ENCODE results near the gene HSP90B1.

HSP90B1 gene

GRCh38 chr12:103986829-103987228 is 56.6 kb downstream of the HSP90B1 start:
- H3K27ac ChIP-seq (ENCODE audit: low read length), result no peak overlapping the region
- H3K4me3 ChIP-seq (ENCODE audit: low read depth in 1 of 2, low read length in 2 of 2), result no peak overlapping the region
- H3K36me3 ChIP-seq (ENCODE audit: control insufficient read depth in 1 of 2, insufficient read depth in 2 of 2, low read length in 2 of 2), result peaks cover 26 to 37% of the 10 kb centered on the region in 2 donors
- H3K27me3 ChIP-seq (ENCODE audit: low read depth, low read length), result no peaks in the 10 kb centered on the region
- no peaks in the 10 kb centered on the region for H3K9me3 ChIP-seq (ENCODE audit: control insufficient read depth in 1 of 2, low read length in 2 of 2)
- no peaks in the 10 kb centered on the region for H3K4me1 ChIP-seq (ENCODE audit: control insufficient read depth in 1 of 2, insufficient read depth in 2 of 2, low read length in 2 of 2)

- Histone ChIP-seq H3K4me3 (ENCODE audit: low read depth in 1 of 2, low read length in 2 of 2) (no peak overlapping the region), H3K4me1 (ENCODE audit: control insufficient read depth in 1 of 2, insufficient read depth in 2 of 2, low read length in 2 of 2) (no peaks in the 10 kb centered on the region), H3K36me3 (ENCODE audit: control insufficient read depth in 1 of 2, insufficient read depth in 2 of 2, low read length in 2 of 2) (peaks cover 0 to under 1% of the 10 kb centered on the region in 2 donors), H3K9me3 (ENCODE audit: control insufficient read depth in 1 of 2, low read length in 2 of 2) (no peaks in the 10 kb centered on the region), H3K27me3 (ENCODE audit: low read depth, low read length) (no peaks in the 10 kb centered on the region), H3K27ac (ENCODE audit: low read length) (no peak overlapping the region)
Measured at GRCh38 chr12:103994235-103994634, 64.0 kb downstream of the HSP90B1 start.

- no peaks in the 10 kb centered on the region for H3K36me3 ChIP-seq (ENCODE audit: control insufficient read depth in 1 of 2, insufficient read depth in 2 of 2, low read length in 2 of 2)
- no peaks in the 10 kb centered on the region for H3K27me3 ChIP-seq (ENCODE audit: low read depth, low read length)
- no peak overlapping the region for H3K27ac ChIP-seq (ENCODE audit: low read length)
- H3K9me3 ChIP-seq (ENCODE audit: control insufficient read depth in 1 of 2, low read length in 2 of 2), result no peaks in the 10 kb centered on the region
- H3K4me3 ChIP-seq (ENCODE audit: low read depth in 1 of 2, low read length in 2 of 2), result no peak overlapping the region
- no peaks in the 10 kb centered on the region for H3K4me1 ChIP-seq (ENCODE audit: control insufficient read depth in 1 of 2, insufficient read depth in 2 of 2, low read length in 2 of 2)
Measured at GRCh38 chr12:103996595-103996994, 66.4 kb downstream of the HSP90B1 start.

GRCh38 chr12:103997286-103997900 is 67.2 kb downstream of the HSP90B1 start:
- Histone ChIP-seq H3K9me3 (ENCODE audit: control insufficient read depth in 1 of 2, low read length in 2 of 2) (no peaks in the 10 kb centered on the region), H3K27me3 (ENCODE audit: low read depth, low read length) (no peaks in the 10 kb centered on the region), H3K27ac (ENCODE audit: low read length) (no peak overlapping the region), H3K4me1 (ENCODE audit: control insufficient read depth in 1 of 2, insufficient read depth in 2 of 2, low read length in 2 of 2) (no peaks in the 10 kb centered on the region), H3K36me3 (ENCODE audit: control insufficient read depth in 1 of 2, insufficient read depth in 2 of 2, low read length in 2 of 2) (no peaks in the 10 kb centered on the region), H3K4me3 (ENCODE audit: low read depth in 1 of 2, low read length in 2 of 2) (no peak overlapping the region)
